AG04449 (cell line): ENCODE data around the gene LRRC4C.

Experiments used
- CTCF ChIA-PET: fragments of 350-600 bp; formaldehyde crosslinking; extraction: SDS; loops from one replicate; lab custom pipeline; 2021; ENCODE audit warnings: antibody characterized with exemption; lab: Yijun Ruan, JAX
- POLR2A ChIA-PET: fragments of 400-600, 350-600 bp; formaldehyde crosslinking; extraction: SDS; loops from one replicate; lab custom pipeline; 2020; ENCODE audit warnings: antibody characterized with exemption, inconsistent platforms; lab: Yijun Ruan, JAX
- DNase-seq: peaks from one replicate; pipeline ENCODE4 v3.0.0-alpha.2; 2010; ENCODE audit warnings: low read depth, low spot score
- H3K4me3 ChIP-seq: 2 replicates; pipeline ENCODE4 v1.5.1; 2011; ENCODE audit warnings: low read depth, mild to moderate bottlenecking, control low read depth, low read length
- TF ChIP-seq, protein P1 (sequence below): IDR thresholded peaks from one replicate; pipeline ENCODE4 v1.5.1; 2011; ENCODE audit warnings: mild to moderate bottlenecking, moderate library complexity, low read length, control low read depth, inconsistent platforms; ENCODE audit not compliant: insufficient read depth; ENCODE audit errors: missing control alignments

Gene LRRC4C

DNA sequence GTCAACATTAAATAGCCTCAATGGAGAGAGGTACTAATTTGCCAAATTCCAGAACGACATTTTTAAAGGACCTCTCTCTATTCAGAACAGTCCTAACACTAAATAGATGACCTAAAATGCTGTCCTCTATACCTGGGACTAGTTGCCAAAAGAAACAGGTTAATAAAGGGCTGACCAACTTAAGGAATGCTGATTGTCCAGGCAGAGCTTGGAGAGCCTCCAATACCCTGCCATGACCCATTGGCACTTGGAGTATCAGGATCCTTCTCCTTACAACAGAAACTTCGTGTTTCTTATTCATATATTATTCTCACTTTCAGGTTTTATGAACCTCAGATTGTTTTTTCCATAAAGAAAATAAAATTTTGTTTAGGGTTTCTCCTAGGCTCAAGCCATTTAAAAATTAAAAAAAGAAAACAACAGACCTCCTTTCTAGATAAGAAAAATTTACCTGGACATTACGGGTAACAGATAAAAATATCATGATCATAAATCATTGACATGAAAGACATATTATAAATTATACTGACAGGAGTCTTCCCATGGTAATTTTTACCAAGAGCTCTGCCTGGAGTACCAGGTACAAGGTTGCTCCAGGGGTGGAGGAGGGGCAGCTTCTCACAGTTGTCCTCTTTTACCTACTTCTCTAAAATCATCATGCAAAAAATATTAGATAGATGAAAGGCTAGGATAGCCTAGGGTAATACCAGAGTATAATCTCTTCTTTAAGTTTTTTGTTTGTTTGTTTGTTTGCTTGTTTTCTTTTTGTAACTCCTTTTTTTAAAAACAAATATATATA is 2.0 kb downstream of the LRRC4C start:
- TF ChIP-seq, protein P1, sequence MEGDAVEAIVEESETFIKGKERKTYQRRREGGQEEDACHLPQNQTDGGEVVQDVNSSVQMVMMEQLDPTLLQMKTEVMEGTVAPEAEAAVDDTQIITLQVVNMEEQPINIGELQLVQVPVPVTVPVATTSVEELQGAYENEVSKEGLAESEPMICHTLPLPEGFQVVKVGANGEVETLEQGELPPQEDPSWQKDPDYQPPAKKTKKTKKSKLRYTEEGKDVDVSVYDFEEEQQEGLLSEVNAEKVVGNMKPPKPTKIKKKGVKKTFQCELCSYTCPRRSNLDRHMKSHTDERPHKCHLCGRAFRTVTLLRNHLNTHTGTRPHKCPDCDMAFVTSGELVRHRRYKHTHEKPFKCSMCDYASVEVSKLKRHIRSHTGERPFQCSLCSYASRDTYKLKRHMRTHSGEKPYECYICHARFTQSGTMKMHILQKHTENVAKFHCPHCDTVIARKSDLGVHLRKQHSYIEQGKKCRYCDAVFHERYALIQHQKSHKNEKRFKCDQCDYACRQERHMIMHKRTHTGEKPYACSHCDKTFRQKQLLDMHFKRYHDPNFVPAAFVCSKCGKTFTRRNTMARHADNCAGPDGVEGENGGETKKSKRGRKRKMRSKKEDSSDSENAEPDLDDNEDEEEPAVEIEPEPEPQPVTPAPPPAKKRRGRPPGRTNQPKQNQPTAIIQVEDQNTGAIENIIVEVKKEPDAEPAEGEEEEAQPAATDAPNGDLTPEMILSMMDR: no peak
- POLR2A ChIA-PET: no interaction called here
- CTCF ChIA-PET: interaction anchor here (0.9 kb wide), 1 partner anchor 1067 kb away, joined by 5 read pairs; no protein-coding TSS in a partner anchor
- no peak for DNase-seq
- H3K4me3 ChIP-seq: no peak overlapping the region

DNA sequence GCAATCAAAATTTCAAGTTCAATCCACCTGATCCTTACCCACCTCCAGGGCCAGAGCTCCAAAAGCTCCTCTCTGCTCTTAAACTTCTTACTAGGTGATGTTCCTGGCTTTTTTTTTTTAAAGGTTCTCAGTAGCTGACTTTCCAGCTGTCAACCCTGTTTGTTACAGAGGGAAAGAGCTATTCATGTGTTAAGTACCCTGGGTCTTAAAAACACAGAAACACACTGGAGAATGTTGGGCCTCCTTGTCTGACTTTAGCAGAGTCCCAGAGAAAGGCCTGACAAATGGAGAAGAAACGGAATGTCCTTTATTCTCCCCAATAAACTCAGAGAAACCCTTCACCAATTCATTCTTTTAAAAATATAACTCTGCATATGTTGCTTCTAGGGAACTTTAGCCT is 3.2 kb downstream of the LRRC4C start:
- ChIA-PET POLR2A (no interaction called here), CTCF (no interaction called here)
- no peak overlapping the region for H3K4me3 ChIP-seq
- TF ChIP-seq, protein P1: no peak
- no peak for DNase-seq

DNA sequence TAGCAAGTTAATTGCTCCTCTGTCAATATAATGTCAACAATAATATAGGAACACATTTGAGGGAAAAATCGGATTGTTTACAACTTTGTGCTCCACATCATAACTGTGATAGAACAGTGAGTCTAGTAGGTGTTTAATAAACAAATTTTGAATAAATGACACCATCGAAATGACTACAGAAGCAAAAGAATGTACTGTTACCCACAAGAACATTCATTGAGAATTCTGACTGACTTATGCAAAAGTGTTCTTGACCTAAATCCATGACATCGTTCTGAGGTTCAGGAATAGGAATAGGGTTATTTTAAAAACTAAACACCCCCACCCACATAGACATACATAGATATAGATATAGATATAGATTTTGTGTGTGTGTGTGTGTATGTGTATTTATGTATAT is 8.4 kb downstream of the LRRC4C start:
- TF ChIP-seq, protein P1: no peak
- no peak overlapping the region for H3K4me3 ChIP-seq
- no peak for DNase-seq
- CTCF ChIA-PET: no interaction called here
- POLR2A ChIA-PET: no interaction called here

DNA sequence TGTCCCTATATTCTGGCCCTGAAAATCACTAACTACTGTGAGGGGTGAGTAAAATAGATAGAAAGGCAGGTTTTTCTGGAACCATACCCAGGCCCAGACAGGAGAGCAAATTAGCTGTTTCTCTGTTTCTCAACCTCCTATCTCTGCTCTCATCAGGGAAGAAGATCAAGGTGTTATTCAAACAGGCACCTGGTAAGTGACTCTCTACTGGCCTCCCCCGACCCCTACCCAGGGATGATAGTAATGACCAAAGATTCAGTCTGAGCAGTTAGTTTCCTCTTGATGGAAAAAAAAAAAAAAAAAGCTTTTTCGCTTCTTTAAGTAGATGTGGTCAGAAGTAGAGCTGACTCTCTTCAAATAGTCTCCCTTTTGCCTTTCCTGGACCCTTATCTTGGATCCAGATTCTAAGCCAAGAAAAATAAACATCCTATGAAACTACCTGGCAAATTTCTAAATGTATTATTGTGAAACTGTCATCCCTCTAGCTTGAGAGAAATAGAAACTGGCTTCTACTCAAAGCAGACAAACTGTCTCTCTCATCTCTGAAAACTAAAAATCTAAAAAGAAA is 9.9 kb downstream of the LRRC4C start:
- TF ChIP-seq, protein P1: no peak
- ChIA-PET POLR2A (no interaction called here), CTCF (interaction anchor here (1.3 kb wide), 2 partner anchors 10 to 1075 kb away, joined by 4 to 5 read pairs; partner anchors contain the start of gene LRRC4C)
- no peak overlapping the region for H3K4me3 ChIP-seq
- no peak for DNase-seq

DNA sequence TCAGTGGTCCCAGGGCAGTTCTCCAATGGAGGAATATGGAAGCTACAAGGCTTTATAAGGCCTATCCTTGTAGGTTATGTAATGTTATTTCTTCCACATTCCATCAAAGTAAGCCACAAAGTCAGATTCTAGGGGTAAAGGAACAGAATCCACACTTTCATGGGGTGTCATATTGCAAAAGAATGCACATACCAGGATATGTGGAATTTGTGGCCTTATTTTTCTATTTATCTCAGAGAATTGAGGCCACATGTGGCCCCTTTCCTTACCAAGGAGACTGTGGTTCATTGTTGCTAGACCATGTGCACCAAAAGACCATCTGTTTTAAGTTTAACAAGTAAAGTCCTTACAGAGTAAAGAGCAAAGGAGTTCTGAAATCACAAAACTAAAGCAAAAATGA is 12.9 kb downstream of the LRRC4C start:
- TF ChIP-seq, protein P1: no peak
- CTCF ChIA-PET: no interaction called here
- no peak for DNase-seq
- H3K4me3 ChIP-seq: no peak overlapping the region
- POLR2A ChIA-PET: no interaction called here

DNA sequence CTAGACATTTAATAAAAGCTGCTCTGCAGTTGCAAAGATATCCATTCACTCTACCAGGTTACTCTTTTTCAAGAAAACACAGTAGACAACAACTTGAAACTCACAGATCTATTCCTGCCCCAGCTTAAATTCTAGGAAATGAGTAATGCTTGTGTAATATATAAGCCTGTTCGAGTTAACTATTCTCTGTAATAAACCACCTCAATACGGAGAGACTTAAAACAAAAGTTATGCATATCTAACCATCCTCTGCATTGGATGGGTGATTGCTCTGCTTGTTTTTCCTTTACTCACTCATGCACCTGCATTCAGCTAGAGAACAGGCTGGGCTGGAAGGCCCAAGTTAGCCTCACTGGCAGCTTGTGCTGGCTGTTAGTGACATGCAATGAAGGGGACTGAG is 13.3 kb downstream of the LRRC4C start:
- TF ChIP-seq, protein P1: no peak
- ChIA-PET CTCF (no interaction called here), POLR2A (no interaction called here)
- DNase-seq: no peak
- no peak overlapping the region for H3K4me3 ChIP-seq
